Progenitor cell of endocrine pancreas (in vitro differentiated cells): Measurements from ENCODE around the gene PGLYRP1. TPM values are rescaled to one million over a fixed set of nuclear protein-coding genes. Genes with fewer than 3 reads are reported as not detected.

Experiments
- DNase-seq: peaks from one replicate; pipeline ENCODE4 v3.0.0; 2021; ENCODE audit warnings: low spot score; ENCODE audit not compliant: unreplicated experiment
- H3K27ac Mint-ChIP-seq: 2 replicates; pipeline ENCODE4 v1.8.0; 2021; ENCODE audit warnings: mild to moderate bottlenecking, moderate library complexity, mixed read lengths
- H3K27me3 Mint-ChIP-seq: 2 replicates; pipeline ENCODE4 v1.8.0; 2021; ENCODE audit warnings: mixed read lengths
- H3K36me3 Mint-ChIP-seq: 2 replicates; pipeline ENCODE4 v1.8.0; 2022; ENCODE audit warnings: mixed read lengths; ENCODE audit not compliant: insufficient read depth
- H3K4me1 Mint-ChIP-seq: 2 replicates; pipeline ENCODE4 v1.8.0; 2021; ENCODE audit warnings: low read depth, mixed read lengths
- H3K4me3 Mint-ChIP-seq: 2 replicates; pipeline ENCODE4 v1.8.0; 2021; ENCODE audit warnings: low read depth, mild to moderate bottlenecking, moderate library complexity, mixed read lengths
- H3K9me3 Mint-ChIP-seq: 2 replicates; pipeline ENCODE4 v1.8.0; 2021; ENCODE audit warnings: low read depth, mixed read lengths
- total RNA-seq: library from RNA; stranded (reverse); gene quantifications from 2 replicates; pipeline ENCODE4 v1.2.1, GENCODE V29; 2021
- TF ChIP-seq, protein P1 (sequence below): fragments of 200-600 bp; sonication (generic); IDR thresholded peaks from one replicate; pipeline ENCODE4 v1.5.0; 2021; ENCODE audit warnings: antibody characterized with exemption, mild to moderate bottlenecking; ENCODE audit not compliant: unreplicated experiment

Gene PGLYRP1
- total RNA-seq, 1 donor from 2014 or later, result not detected

DNA sequence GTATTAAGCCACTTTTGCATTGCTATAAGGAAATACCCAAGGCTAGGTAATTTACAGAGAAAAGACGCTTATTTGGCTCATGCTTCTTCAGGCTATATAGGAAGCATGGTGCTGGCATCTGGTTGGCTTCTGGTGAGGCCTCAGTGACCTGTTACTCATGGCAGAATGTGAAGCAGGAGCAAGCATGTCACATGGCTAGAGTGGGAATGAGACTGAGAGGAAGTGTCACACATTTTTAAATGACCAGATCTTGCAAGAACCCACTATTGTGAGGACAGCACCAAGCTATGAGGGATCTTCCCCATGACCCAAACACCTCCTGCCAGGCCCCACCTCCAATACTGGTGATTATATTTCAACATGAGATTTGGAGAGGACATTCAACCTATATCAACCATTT, 43.6 kb upstream of the PGLYRP1 start:
- TF ChIP-seq, protein P1, sequence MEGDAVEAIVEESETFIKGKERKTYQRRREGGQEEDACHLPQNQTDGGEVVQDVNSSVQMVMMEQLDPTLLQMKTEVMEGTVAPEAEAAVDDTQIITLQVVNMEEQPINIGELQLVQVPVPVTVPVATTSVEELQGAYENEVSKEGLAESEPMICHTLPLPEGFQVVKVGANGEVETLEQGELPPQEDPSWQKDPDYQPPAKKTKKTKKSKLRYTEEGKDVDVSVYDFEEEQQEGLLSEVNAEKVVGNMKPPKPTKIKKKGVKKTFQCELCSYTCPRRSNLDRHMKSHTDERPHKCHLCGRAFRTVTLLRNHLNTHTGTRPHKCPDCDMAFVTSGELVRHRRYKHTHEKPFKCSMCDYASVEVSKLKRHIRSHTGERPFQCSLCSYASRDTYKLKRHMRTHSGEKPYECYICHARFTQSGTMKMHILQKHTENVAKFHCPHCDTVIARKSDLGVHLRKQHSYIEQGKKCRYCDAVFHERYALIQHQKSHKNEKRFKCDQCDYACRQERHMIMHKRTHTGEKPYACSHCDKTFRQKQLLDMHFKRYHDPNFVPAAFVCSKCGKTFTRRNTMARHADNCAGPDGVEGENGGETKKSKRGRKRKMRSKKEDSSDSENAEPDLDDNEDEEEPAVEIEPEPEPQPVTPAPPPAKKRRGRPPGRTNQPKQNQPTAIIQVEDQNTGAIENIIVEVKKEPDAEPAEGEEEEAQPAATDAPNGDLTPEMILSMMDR, result no peak
- Mint-ChIP-seq H3K27ac (no peak overlapping the region), H3K27me3 (peaks cover 22% of the 10 kb centered on the region), H3K36me3 (no peaks in the 10 kb centered on the region), H3K4me3 (no peak overlapping the region), H3K9me3 (peaks cover 11% of the 10 kb centered on the region), H3K4me1 (no peaks in the 10 kb centered on the region)
- no peak for DNase-seq

GRCh38 chr19:46065486-46066071, 42.7 kb upstream of the PGLYRP1 start:
- no peaks in the 10 kb centered on the region for H3K36me3 Mint-ChIP-seq
- H3K9me3 Mint-ChIP-seq, result peaks cover 17% of the 10 kb centered on the region
- TF ChIP-seq, protein P1, result no peak
- peaks cover 20% of the 10 kb centered on the region for H3K27me3 Mint-ChIP-seq
- H3K4me1 Mint-ChIP-seq, result no peaks in the 10 kb centered on the region
- no peak overlapping the region for H3K4me3 Mint-ChIP-seq
- no peak for DNase-seq
- H3K27ac Mint-ChIP-seq, result no peak overlapping the region

- TF ChIP-seq, protein P1, result no peak
- DNase-seq, result no peak
- H3K9me3 Mint-ChIP-seq, result peaks cover 24% of the 10 kb centered on the region
- H3K4me1 Mint-ChIP-seq, result no peaks in the 10 kb centered on the region
- no peak overlapping the region for H3K27ac Mint-ChIP-seq
- H3K27me3 Mint-ChIP-seq, result peaks cover 20% of the 10 kb centered on the region
- no peak overlapping the region for H3K4me3 Mint-ChIP-seq
- H3K36me3 Mint-ChIP-seq, result no peaks in the 10 kb centered on the region
Measured at GRCh38 chr19:46063201-46063600, 40.3 kb upstream of the PGLYRP1 start.

DNA sequence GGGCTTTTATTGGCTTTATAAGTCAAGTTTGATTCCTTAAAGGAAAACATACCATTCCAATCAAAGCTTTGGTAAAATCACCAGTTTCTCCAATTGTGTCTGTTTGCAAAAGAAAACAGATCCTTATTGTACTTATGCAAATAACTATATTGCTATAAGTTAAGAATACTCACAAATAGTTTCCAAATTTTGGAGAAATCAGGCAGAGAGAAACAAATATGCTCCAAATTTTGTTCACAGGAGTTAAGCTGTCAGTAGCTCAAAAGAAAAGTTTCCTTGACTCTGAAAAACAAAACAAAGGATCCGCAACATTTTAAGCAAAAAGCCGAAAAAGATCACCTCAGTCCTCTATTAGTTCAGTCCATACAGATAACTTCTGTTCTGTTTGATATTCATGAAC, 37.2 kb upstream of the PGLYRP1 start:
- Mint-ChIP-seq H3K4me3 (no peak overlapping the region), H3K4me1 (no peaks in the 10 kb centered on the region), H3K9me3 (peaks cover 24% of the 10 kb centered on the region), H3K27ac (no peak overlapping the region), H3K27me3 (peaks cover 22% of the 10 kb centered on the region), H3K36me3 (no peaks in the 10 kb centered on the region)
- no peak for DNase-seq
- TF ChIP-seq, protein P1, result no peak

DNA sequence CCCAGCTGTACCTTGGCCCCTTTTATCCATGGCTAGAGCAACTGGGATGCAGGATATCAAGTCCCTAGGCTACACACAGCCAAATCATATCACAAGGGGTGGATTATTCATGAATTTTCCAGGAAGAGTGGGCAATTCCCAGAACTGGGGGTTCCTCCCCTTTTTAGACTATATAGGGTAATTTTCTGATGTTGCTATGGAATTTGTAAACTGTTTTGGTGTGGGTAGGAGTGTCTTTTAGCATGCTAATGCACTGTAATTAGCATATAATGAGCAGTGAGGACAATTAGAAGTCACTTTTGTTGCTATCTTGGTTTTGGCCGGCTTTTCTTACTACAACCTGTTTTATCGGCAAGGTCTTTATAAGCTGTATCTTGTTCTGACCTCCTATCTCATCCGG, 35.9 kb upstream of the PGLYRP1 start:
- TF ChIP-seq, protein P1, result no peak
- no peak for DNase-seq
- H3K36me3 Mint-ChIP-seq, result no peaks in the 10 kb centered on the region
- no peaks in the 10 kb centered on the region for H3K4me1 Mint-ChIP-seq
- H3K4me3 Mint-ChIP-seq, result no peak overlapping the region
- peaks cover 32% of the 10 kb centered on the region for H3K9me3 Mint-ChIP-seq
- no peak overlapping the region for H3K27ac Mint-ChIP-seq
- peaks cover 28% of the 10 kb centered on the region for H3K27me3 Mint-ChIP-seq
